K562 (cell line): ENCODE results near the gene OR6S1. TPM values are rescaled to one million over a fixed set of nuclear protein-coding genes. Genes with fewer than 3 reads are reported as not detected.

ENCODE experiments used
- CXXC5 ChIP-seq: fragments of 250-450 bp; sonication (Bioruptor Pico); IDR thresholded peaks from 2 replicates; pipeline ENCODE4 v1.8.0; 2022; ENCODE audit warnings: inconsistent platforms, mild to moderate bottlenecking, moderate library complexity
- KDM5B ChIP-seq: fragments of 200-600 bp; sonication (generic); IDR thresholded peaks from 2 replicates; pipeline ENCODE4 v1.6.1; 2012; ENCODE audit warnings: low read depth, mild to moderate bottlenecking, moderate library complexity, low read length, control low read depth, inconsistent platforms; ENCODE audit not compliant: insufficient replicate concordance
- TEAD4 ChIP-seq, 2 experiments: sonication (generic) in 1 of 2; formaldehyde crosslinking in 1 of 2; IDR thresholded peaks; 2 replicates each; pipeline versions ENCODE4 v1.6.1 to v1.8.0; 2012 to 2022; ENCODE audit warnings: borderline replicate concordance in 1 of 2, inconsistent platforms in 1 of 2, low read length in 1 of 2, mild to moderate bottlenecking in 1 of 2, missing genetic modification reagents in 1 of 2
- polyA plus RNA-seq, 8 experiments: library from polyadenylated mRNA; depleted of rRNA in 4 of 8; stranded (reverse) in 5 of 8; unstranded in 3 of 8; fragments of >200 nt; fragmentation: Nextera tagmentation in 2 of 8; fragmentation: Illumina TruSeq in 1 of 8; extraction: Ambion mirVana in 2 of 8; extraction: Trizol in 1 of 8; gene quantifications; 2 replicates each; pipeline versions ENCODE4 v1.2.1 to v1.2.3, GENCODE V29; 2011 to 2014; ENCODE audit warnings: inconsistent platforms in 1 of 8, missing spikeins in 1 of 8
- total RNA-seq, 7 experiments: library from RNA; depleted of rRNA in 6 of 7; stranded (reverse); fragments of >200 nt in 6 of 7; fragmentation: Illumina TruSeq in 2 of 7; extraction: Trizol in 2 of 7; gene quantifications; 2 replicates each; pipeline versions ENCODE4 v1.2.1 to v1.2.3, GENCODE V29; 2011 to 2021; ENCODE audit warnings: low replicate concordance in 1 of 7
- TF ChIP-seq, protein P1 (sequence below), 2 experiments: fragments of 450-650 bp in 1 of 2; sonication (generic) in 1 of 2; formaldehyde crosslinking in 1 of 2; IDR thresholded peaks; 2 replicates each; pipeline versions ENCODE4 v1.7.1 to v1.9.0; 2016 to 2022; ENCODE audit warnings: inconsistent platforms in 1 of 2, mild to moderate bottlenecking in 1 of 2, missing genetic modification reagents in 1 of 2
- TF ChIP-seq, protein P2 (sequence below): sonication (generic); formaldehyde crosslinking; IDR thresholded peaks from 2 replicates; pipeline ENCODE4 v1.8.0; 2022; ENCODE audit warnings: missing genetic modification reagents, mild to moderate bottlenecking, moderate library complexity, borderline replicate concordance
- TF ChIP-seq, protein P3 (sequence below): sonication (generic); formaldehyde crosslinking; IDR thresholded peaks from 2 replicates; pipeline ENCODE4 v1.8.0; 2022; ENCODE audit warnings: missing genetic modification reagents, mild to moderate bottlenecking, borderline replicate concordance
- TF ChIP-seq, protein P4 (sequence below): IDR thresholded peaks from 2 replicates; pipeline ENCODE4 v1.6.1; 2011; ENCODE audit warnings: borderline replicate concordance, low read depth, mild to moderate bottlenecking, moderate library complexity, low read length; ENCODE audit not compliant: insufficient read depth, poor library complexity, severe bottlenecking

OR6S1 gene
- total and polyA plus RNA-seq, 9 of the 15 experiments (the other 6 are each of a cell fraction or from before 2014, with no cell fraction given): not detected

DNA sequence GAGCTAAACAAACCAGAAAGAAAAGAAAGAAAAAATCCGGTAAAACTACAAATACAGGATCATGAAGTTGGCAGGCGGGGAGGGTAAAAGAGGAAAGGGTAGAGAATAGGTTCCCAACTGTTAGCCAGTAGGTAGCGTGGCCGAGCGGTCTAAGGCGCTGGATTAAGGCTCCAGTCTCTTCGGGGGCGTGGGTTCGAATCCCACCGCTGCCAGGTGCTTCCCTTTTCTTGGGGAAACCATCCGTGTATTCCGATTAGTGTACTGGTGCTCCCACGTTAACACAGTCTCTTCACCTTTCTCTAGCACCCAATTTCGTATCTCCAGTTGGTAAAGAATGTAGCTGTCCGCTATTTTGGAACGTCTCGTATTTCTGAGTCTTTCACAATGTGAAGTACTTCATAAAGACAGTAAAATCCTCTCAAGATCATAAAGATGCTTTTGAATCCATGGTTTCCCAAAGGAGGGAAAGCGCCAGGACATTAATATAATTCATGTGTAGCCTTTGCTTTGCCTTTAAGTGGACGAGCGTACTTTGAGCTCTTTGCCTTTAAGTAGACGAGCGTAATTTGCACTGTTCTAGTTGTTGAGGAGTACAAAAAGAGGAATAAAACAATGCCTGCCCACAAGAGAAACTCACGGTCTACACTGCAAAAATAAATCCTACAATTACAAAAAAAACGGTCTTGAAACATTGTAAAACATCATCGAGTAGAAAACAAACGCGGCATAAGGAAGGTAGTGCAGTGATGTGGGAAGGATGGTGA, 31.3 kb downstream of the OR6S1 start (continued):
- TF ChIP-seq, protein P1, sequence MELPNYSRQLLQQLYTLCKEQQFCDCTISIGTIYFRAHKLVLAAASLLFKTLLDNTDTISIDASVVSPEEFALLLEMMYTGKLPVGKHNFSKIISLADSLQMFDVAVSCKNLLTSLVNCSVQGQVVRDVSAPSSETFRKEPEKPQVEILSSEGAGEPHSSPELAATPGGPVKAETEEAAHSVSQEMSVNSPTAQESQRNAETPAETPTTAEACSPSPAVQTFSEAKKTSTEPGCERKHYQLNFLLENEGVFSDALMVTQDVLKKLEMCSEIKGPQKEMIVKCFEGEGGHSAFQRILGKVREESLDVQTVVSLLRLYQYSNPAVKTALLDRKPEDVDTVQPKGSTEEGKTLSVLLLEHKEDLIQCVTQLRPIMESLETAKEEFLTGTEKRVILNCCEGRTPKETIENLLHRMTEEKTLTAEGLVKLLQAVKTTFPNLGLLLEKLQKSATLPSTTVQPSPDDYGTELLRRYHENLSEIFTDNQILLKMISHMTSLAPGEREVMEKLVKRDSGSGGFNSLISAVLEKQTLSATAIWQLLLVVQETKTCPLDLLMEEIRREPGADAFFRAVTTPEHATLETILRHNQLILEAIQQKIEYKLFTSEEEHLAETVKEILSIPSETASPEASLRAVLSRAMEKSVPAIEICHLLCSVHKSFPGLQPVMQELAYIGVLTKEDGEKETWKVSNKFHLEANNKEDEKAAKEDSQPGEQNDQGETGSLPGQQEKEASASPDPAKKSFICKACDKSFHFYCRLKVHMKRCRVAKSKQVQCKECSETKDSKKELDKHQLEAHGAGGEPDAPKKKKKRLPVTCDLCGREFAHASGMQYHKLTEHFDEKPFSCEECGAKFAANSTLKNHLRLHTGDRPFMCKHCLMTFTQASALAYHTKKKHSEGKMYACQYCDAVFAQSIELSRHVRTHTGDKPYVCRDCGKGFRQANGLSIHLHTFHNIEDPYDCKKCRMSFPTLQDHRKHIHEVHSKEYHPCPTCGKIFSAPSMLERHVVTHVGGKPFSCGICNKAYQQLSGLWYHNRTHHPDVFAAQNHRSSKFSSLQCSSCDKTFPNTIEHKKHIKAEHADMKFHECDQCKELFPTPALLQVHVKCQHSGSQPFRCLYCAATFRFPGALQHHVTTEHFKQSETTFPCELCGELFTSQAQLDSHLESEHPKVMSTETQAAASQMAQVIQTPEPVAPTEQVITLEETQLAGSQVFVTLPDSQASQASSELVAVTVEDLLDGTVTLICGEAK (IDR thresholded peaks at IDR 0.05): peak; percentile 81
- TF ChIP-seq, protein P1 (CRISPR knock-in tag; IDR thresholded peaks at IDR 0.05): no peak
- TF ChIP-seq, protein P2, sequence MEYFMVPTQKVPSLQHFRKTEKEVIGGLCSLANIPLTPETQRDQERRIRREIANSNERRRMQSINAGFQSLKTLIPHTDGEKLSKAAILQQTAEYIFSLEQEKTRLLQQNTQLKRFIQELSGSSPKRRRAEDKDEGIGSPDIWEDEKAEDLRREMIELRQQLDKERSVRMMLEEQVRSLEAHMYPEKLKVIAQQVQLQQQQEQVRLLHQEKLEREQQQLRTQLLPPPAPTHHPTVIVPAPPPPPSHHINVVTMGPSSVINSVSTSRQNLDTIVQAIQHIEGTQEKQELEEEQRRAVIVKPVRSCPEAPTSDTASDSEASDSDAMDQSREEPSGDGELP (CRISPR knock-in tag): peak; percentile 36; the same call in 1 of the 2 replicates
- TF ChIP-seq, protein P3, sequence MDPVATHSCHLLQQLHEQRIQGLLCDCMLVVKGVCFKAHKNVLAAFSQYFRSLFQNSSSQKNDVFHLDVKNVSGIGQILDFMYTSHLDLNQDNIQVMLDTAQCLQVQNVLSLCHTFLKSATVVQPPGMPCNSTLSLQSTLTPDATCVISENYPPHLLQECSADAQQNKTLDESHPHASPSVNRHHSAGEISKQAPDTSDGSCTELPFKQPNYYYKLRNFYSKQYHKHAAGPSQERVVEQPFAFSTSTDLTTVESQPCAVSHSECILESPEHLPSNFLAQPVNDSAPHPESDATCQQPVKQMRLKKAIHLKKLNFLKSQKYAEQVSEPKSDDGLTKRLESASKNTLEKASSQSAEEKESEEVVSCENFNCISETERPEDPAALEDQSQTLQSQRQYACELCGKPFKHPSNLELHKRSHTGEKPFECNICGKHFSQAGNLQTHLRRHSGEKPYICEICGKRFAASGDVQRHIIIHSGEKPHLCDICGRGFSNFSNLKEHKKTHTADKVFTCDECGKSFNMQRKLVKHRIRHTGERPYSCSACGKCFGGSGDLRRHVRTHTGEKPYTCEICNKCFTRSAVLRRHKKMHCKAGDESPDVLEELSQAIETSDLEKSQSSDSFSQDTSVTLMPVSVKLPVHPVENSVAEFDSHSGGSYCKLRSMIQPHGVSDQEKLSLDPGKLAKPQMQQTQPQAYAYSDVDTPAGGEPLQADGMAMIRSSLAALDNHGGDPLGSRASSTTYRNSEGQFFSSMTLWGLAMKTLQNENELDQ (CRISPR knock-in tag): 0 out of 2 replicates have a peak, but pooled peaks have one; percentile 33
- TF ChIP-seq TEAD4 (IDR thresholded peaks at IDR 0.05; ENCODE audit: low read length) (peak; percentile 73), TEAD4 (CRISPR knock-in tag; IDR thresholded peaks at IDR 0.05; ENCODE audit: borderline replicate concordance) (no peak), CXXC5 (0 out of 2 replicates have a peak, but pooled peaks have one; percentile 15), KDM5B (peak; percentile 39)
- TF ChIP-seq, protein P4, sequence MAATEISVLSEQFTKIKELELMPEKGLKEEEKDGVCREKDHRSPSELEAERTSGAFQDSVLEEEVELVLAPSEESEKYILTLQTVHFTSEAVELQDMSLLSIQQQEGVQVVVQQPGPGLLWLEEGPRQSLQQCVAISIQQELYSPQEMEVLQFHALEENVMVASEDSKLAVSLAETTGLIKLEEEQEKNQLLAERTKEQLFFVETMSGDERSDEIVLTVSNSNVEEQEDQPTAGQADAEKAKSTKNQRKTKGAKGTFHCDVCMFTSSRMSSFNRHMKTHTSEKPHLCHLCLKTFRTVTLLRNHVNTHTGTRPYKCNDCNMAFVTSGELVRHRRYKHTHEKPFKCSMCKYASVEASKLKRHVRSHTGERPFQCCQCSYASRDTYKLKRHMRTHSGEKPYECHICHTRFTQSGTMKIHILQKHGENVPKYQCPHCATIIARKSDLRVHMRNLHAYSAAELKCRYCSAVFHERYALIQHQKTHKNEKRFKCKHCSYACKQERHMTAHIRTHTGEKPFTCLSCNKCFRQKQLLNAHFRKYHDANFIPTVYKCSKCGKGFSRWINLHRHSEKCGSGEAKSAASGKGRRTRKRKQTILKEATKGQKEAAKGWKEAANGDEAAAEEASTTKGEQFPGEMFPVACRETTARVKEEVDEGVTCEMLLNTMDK: no peak
